Activated CD8-positive, alpha-beta memory T cell treated with anti-CD3 and anti-CD28 coated beads, Interleukin-2, amount 10 ng/mL, durations not matched to agents 7 days and 5 days (primary cell): Measurements from ENCODE around the gene PTPN14. TPM values are rescaled to one million over a fixed set of nuclear protein-coding genes. Genes with fewer than 3 reads are reported as not detected.

Source experiments
- ATAC-seq: fragments of 150-1000 bp; cut with Tn5 transposase; one replicate; pipeline ENCODE4 v1.10.0; 2021; ENCODE audit warnings: moderate library complexity
- CTCF ChIA-PET: fragments of 350-600 bp; sonication (Branson Sonifier 250); formaldehyde crosslinking; loops from one replicate; lab custom pipeline; 2021; ENCODE audit warnings: antibody characterized with exemption; lab: Charles Lee
- DNase-seq: peaks from one replicate; pipeline ENCODE4 v3.0.0-alpha.2; 2020
- H3K27ac Mint-ChIP-seq: one replicate; pipeline ENCODE4 v1.8.0; 2021; ENCODE audit warnings: mild to moderate bottlenecking, mixed read lengths
- H3K27me3 Mint-ChIP-seq: one replicate; pipeline ENCODE4 v1.8.0; 2021; ENCODE audit warnings: mixed read lengths
- H3K36me3 Mint-ChIP-seq: one replicate; pipeline ENCODE4 v1.8.0; 2021; ENCODE audit warnings: mild to moderate bottlenecking, mixed read lengths
- H3K4me1 Mint-ChIP-seq: one replicate; pipeline ENCODE4 v1.8.0; 2021; ENCODE audit warnings: mixed read lengths
- H3K4me3 Mint-ChIP-seq: one replicate; pipeline ENCODE4 v1.8.0; 2021; ENCODE audit warnings: mild to moderate bottlenecking, moderate library complexity, mixed read lengths
- H3K9me3 Mint-ChIP-seq: one replicate; pipeline ENCODE4 v1.8.0; 2022; ENCODE audit warnings: low read depth, mixed read lengths
- total RNA-seq, 2 experiments: library from RNA; stranded (reverse); gene quantifications; one replicate each; pipeline ENCODE4 v1.2.3, GENCODE V29; 2021

PTPN14 gene
- total RNA-seq, 2 experiments from 2014 or later: 0.32 to 1.1 TPM

- peaks cover 14% of the 10 kb centered on the region for H3K4me1 Mint-ChIP-seq
- H3K9me3 Mint-ChIP-seq: no peaks in the 10 kb centered on the region
- CTCF ChIA-PET: interaction anchor here (1.5 to 5.9 kb wide), 2 partner anchors 122 to 193 kb away, joined by 5 to 20 read pairs; no protein-coding TSS in a partner anchor
- H3K36me3 Mint-ChIP-seq: no peaks in the 10 kb centered on the region
- H3K4me3 Mint-ChIP-seq: no peak overlapping the region
- no peak overlapping the region for H3K27ac Mint-ChIP-seq
- DNase-seq (no peak), ATAC-seq (no peak)
- H3K27me3 Mint-ChIP-seq: peaks cover 37% of the 10 kb centered on the region
These were observed 96.6 kb downstream of the PTPN14 start for GRCh38 chr1:214454569-214455396.

- no peaks in the 10 kb centered on the region for H3K36me3 Mint-ChIP-seq
- ATAC-seq: no peak
These were observed 98.2 kb downstream of the PTPN14 start for GRCh38 chr1:214453109-214453722.

GRCh38 chr1:214452152-214452784, 99.1 kb downstream of the PTPN14 start:
- Mint-ChIP-seq H3K4me1 (peaks cover 14% of the 10 kb centered on the region), H3K36me3 (peaks cover 2% of the 10 kb centered on the region), H3K27ac (no peak overlapping the region), H3K9me3 (no peaks in the 10 kb centered on the region), H3K4me3 (no peak overlapping the region), H3K27me3 (peaks cover 37% of the 10 kb centered on the region)
- CTCF ChIA-PET: interaction anchor here (0.7 to 5.9 kb wide), 3 partner anchors 13 to 120 kb away, joined by 3 to 20 read pairs (median 3); no protein-coding TSS in a partner anchor
- ATAC-seq: no peak
- no peak for DNase-seq

More at GRCh38 chr1:214453109-214453722, 98.2 kb downstream of the PTPN14 start:
- CTCF ChIA-PET: interaction anchor here (0.9 to 5.9 kb wide), 2 partner anchors 9 to 121 kb away, joined by 3 to 20 read pairs; no protein-coding TSS in a partner anchor
- H3K9me3 Mint-ChIP-seq: no peaks in the 10 kb centered on the region
- peaks cover 14% of the 10 kb centered on the region for H3K4me1 Mint-ChIP-seq
- no peak overlapping the region for H3K4me3 Mint-ChIP-seq
- H3K27me3 Mint-ChIP-seq: peaks cover 31% of the 10 kb centered on the region
- DNase-seq: no peak
- no peak overlapping the region for H3K27ac Mint-ChIP-seq

- no peak overlapping the region for H3K27ac Mint-ChIP-seq
- DNase-seq: no peak
- peaks cover 40% of the 10 kb centered on the region for H3K27me3 Mint-ChIP-seq
- ATAC-seq: no peak
- H3K4me3 Mint-ChIP-seq: no peak overlapping the region
- peaks cover 14% of the 10 kb centered on the region for H3K4me1 Mint-ChIP-seq
- peaks cover 2% of the 10 kb centered on the region for H3K36me3 Mint-ChIP-seq
- H3K9me3 Mint-ChIP-seq: no peaks in the 10 kb centered on the region
- CTCF ChIA-PET: interaction anchor here (1.3 to 5.9 kb wide), 2 partner anchors 12 to 119 kb away, joined by 3 to 20 read pairs; no protein-coding TSS in a partner anchor
These were observed 99.8 kb downstream of the PTPN14 start for GRCh38 chr1:214451596-214451995.

GRCh38 chr1:214449371-214449770, 102.0 kb downstream of the PTPN14 start:
- CTCF ChIA-PET: interaction anchor here (1.2 to 1.4 kb wide), 2 partner anchors 11 to 117 kb away, joined by 3 to 4 read pairs; no protein-coding TSS in a partner anchor
- Mint-ChIP-seq H3K4me1 (peaks cover 22% of the 10 kb centered on the region), H3K4me3 (no peak overlapping the region)

GRCh38 chr1:214448536-214448935, 102.9 kb downstream of the PTPN14 start:
- Mint-ChIP-seq H3K4me3 (no peak overlapping the region), H3K4me1 (peaks cover 24% of the 10 kb centered on the region), H3K36me3 (peaks cover 2% of the 10 kb centered on the region), H3K9me3 (no peaks in the 10 kb centered on the region), H3K27me3 (peaks cover 30% of the 10 kb centered on the region), H3K27ac (no peak overlapping the region)
- ATAC-seq: no peak
- DNase-seq: no peak
- CTCF ChIA-PET: interaction anchor here (0.7 to 1.4 kb wide), 4 partner anchors 10 to 117 kb away, joined by 3 to 4 read pairs (median 3); no protein-coding TSS in a partner anchor

More at GRCh38 chr1:214449371-214449770, 102.0 kb downstream of the PTPN14 start:
- H3K27ac Mint-ChIP-seq: no peak overlapping the region
- DNase-seq: no peak
- H3K9me3 Mint-ChIP-seq: no peaks in the 10 kb centered on the region
- peaks cover 2% of the 10 kb centered on the region for H3K36me3 Mint-ChIP-seq
- peaks cover 32% of the 10 kb centered on the region for H3K27me3 Mint-ChIP-seq
- ATAC-seq: no peak

GRCh38 chr1:214447557-214447871, 103.9 kb downstream of the PTPN14 start:
- Mint-ChIP-seq H3K4me3 (no peak overlapping the region), H3K4me1 (peaks cover 24% of the 10 kb centered on the region), H3K27me3 (peaks cover 26% of the 10 kb centered on the region), H3K27ac (no peak overlapping the region), H3K9me3 (no peaks in the 10 kb centered on the region), H3K36me3 (peaks cover 2% of the 10 kb centered on the region)
- CTCF ChIA-PET: no interaction called here
- DNase-seq: no peak
- no peak for ATAC-seq

- no peaks in the 10 kb centered on the region for H3K9me3 Mint-ChIP-seq
- no peak overlapping the region for H3K27ac Mint-ChIP-seq
- H3K4me1 Mint-ChIP-seq: peaks cover 24% of the 10 kb centered on the region
- CTCF ChIA-PET: no interaction called here
- H3K4me3 Mint-ChIP-seq: no peak overlapping the region
- H3K27me3 Mint-ChIP-seq: peaks cover 24% of the 10 kb centered on the region
- ATAC-seq: no peak
- peaks cover 2% of the 10 kb centered on the region for H3K36me3 Mint-ChIP-seq
- DNase-seq: no peak
These were observed 104.4 kb downstream of the PTPN14 start for GRCh38 chr1:214446772-214447556.

GRCh38 chr1:214445831-214446614, 105.4 kb downstream of the PTPN14 start:
- Mint-ChIP-seq H3K36me3 (peaks cover 2% of the 10 kb centered on the region), H3K27me3 (peaks cover 30% of the 10 kb centered on the region), H3K4me1 (peaks cover 27% of the 10 kb centered on the region), H3K27ac (peak overlapping the region; percentile 63), H3K4me3 (no peak overlapping the region), H3K9me3 (no peaks in the 10 kb centered on the region)
- CTCF ChIA-PET: no interaction called here
- DNase-seq (no peak), ATAC-seq (peak; percentile 69)

GRCh38 chr1:214445199-214445598, 106.2 kb downstream of the PTPN14 start:
- Mint-ChIP-seq H3K36me3 (peaks cover 2% of the 10 kb centered on the region), H3K27me3 (peaks cover 26% of the 10 kb centered on the region), H3K27ac (no peak overlapping the region), H3K4me3 (no peak overlapping the region), H3K4me1 (peaks cover 35% of the 10 kb centered on the region), H3K9me3 (no peaks in the 10 kb centered on the region)
- no peak for DNase-seq
- ATAC-seq: no peak
- CTCF ChIA-PET: interaction anchor here (1.1 to 1.5 kb wide), 2 partner anchors 18 to 48 kb away, joined by 3 to 4 read pairs; no protein-coding TSS in a partner anchor

- Mint-ChIP-seq H3K27me3 (peaks cover 26% of the 10 kb centered on the region), H3K36me3 (peaks cover 2% of the 10 kb centered on the region), H3K4me3 (no peak overlapping the region), H3K9me3 (no peaks in the 10 kb centered on the region), H3K27ac (no peak overlapping the region), H3K4me1 (peaks cover 43% of the 10 kb centered on the region)
- ATAC-seq: no peak
- DNase-seq: no peak
- CTCF ChIA-PET: interaction anchor here (0.8 to 1.5 kb wide), 3 partner anchors 9 to 47 kb away, joined by 3 to 4 read pairs (median 3); no protein-coding TSS in a partner anchor
These were observed 107.0 kb downstream of the PTPN14 start for GRCh38 chr1:214444182-214444939.
